GM20000 (cell line): ENCODE data around the gene KRTAP20-1.

Experiments used
- DNase-seq: peaks from one replicate; pipeline ENCODE4 v3.0.0; 2012; ENCODE audit warnings: low spot score
- TF ChIP-seq, protein P1 (sequence below): IDR thresholded peaks from 2 replicates; pipeline ENCODE4 v1.5.1; 2012; ENCODE audit warnings: mild to moderate bottlenecking, control low read depth; ENCODE audit errors: extremely low read depth, missing control alignments

The KRTAP20-1 gene

DNA sequence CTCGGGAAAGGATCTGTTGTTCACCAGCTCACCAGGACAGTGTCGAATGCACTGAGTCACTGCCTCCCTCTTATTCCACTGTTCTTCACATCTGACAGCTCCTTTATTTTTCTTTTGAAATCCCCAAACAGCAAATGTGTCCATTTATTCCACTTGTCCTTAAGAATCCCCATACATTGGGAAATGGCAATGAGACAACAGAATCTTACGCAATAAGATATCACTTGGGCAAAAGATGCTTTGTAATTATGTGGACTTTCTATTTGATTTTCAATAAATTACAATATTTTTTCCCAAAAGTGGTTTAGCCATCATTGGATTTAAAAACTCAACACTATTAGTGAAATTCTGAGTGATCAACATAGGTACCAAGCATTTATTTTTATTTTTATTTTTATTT is 22.5 kb downstream of the KRTAP20-1 start:
- TF ChIP-seq, protein P1, sequence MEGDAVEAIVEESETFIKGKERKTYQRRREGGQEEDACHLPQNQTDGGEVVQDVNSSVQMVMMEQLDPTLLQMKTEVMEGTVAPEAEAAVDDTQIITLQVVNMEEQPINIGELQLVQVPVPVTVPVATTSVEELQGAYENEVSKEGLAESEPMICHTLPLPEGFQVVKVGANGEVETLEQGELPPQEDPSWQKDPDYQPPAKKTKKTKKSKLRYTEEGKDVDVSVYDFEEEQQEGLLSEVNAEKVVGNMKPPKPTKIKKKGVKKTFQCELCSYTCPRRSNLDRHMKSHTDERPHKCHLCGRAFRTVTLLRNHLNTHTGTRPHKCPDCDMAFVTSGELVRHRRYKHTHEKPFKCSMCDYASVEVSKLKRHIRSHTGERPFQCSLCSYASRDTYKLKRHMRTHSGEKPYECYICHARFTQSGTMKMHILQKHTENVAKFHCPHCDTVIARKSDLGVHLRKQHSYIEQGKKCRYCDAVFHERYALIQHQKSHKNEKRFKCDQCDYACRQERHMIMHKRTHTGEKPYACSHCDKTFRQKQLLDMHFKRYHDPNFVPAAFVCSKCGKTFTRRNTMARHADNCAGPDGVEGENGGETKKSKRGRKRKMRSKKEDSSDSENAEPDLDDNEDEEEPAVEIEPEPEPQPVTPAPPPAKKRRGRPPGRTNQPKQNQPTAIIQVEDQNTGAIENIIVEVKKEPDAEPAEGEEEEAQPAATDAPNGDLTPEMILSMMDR, result no peak
- no peak for DNase-seq

DNA sequence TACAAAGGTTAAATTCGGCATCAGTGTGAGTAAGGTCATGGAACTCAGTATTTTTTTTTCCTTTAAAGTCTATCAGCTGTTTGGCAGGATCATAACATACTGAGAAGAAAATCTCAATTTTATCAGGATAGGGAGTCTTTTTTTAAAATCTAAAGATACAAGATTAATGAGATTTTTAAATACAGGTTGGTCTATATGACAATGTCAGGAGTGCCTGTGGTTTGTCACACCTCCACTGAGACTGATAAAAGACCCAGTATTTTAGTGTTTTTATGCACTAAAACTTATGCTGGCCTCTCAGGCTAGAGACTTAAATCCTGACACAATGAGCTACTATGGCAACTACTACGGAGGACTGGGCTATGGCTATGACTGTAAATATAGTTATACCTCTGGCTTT is 26.3 kb downstream of the KRTAP20-1 start, which contains the start of gene KRTAP20-3:
Gene KRTAP20-3, plus strand, starts transcription at position 301 of the 400 bp plus-strand sequence.
- TF ChIP-seq, protein P1, result no peak
- no peak for DNase-seq

DNA sequence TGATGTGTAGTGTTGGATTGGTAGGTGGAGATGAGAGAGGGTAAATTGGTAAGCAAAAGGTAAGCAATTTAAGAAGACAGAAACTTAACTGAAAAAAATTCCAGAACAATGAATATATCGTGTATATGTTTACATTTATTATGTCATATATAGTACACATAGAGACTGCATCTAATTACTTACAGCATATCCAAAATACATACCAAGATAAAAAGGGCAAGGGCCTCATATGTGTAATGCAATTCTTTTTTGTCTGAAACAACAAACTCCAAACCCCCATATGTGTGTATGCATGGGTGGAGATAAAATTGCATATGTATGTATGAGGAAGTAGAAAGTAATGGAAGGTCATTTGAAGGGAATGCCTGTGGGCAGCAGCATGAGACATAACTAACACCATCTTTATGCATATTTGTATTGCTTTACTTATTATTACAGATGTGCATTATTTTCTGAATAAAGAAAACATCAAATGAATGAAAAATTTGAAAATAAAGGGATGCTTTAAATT is 30.7 kb downstream of the KRTAP20-1 start:
- DNase-seq, result no peak
- TF ChIP-seq, protein P1, result no peak

DNA sequence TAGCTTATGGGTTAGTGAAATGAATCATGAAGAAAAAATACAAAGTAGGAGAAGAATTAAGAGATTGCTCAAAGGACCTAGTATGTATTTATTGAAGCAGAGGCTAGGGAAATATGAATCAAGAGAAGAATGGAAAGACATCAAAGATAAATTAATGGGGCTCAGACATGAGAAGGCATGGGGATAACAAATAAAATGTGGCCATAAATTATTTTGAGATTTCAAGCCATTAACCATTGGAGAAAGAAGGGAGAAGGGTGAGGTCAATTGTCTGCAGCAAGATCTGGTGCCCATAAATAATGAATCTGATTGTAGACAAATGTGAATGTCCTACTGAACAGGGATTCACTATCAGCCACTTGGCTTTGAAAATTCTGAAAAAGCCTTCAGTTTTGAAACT is 36.7 kb downstream of the KRTAP20-1 start:
- TF ChIP-seq, protein P1, result no peak
- no peak for DNase-seq
